Liver (tissue), 3 donors: ENCODE measurements around the gene PDZRN4.

ENCODE experiments used
- ATF3 ChIP-seq: IDR thresholded peaks from 2 replicates; pipeline ENCODE4 v1.6.1; 2016; ENCODE audit warnings: antibody characterized with exemption
- FOXA1 ChIP-seq: IDR thresholded peaks from 2 replicates; pipeline ENCODE4 v1.6.1; 2016; ENCODE audit warnings: antibody characterized with exemption
- HNF4A ChIP-seq, 2 donors: conservative IDR thresholded peaks; 2 replicates each; pipeline ENCODE4 v1.6.1; 2016; ENCODE audit warnings: antibody characterized with exemption in 2 of 2, mild to moderate bottlenecking in 2 of 2
- NR2F2 ChIP-seq: IDR thresholded peaks from 2 replicates; pipeline ENCODE4 v1.6.1; 2016; ENCODE audit warnings: antibody characterized with exemption
- RAD21 ChIP-seq, 2 donors: IDR thresholded peaks; 2 replicates each; pipeline ENCODE4 v1.6.1; 2016; ENCODE audit warnings: antibody characterized with exemption in 2 of 2, mild to moderate bottlenecking in 2 of 2
- RXRA ChIP-seq, 2 donors: IDR thresholded peaks; 2 replicates each; pipeline ENCODE4 v1.6.1; 2017 to 2018; ENCODE audit warnings: antibody characterized with exemption in 2 of 2, mild to moderate bottlenecking in 1 of 2
- TAF1 ChIP-seq: conservative IDR thresholded peaks from 2 replicates; pipeline ENCODE4 v1.6.1; 2016; ENCODE audit warnings: antibody characterized with exemption, mild to moderate bottlenecking
- ZBTB33 ChIP-seq: IDR thresholded peaks from 2 replicates; pipeline ENCODE4 v1.6.1; 2016; ENCODE audit warnings: antibody characterized with exemption
- TF ChIP-seq, protein P1 (sequence below): fragments of 150-350 bp; IDR thresholded peaks from 2 replicates; pipeline ENCODE4 v1.5.1; 2017; ENCODE audit warnings: improper control_type of control experiment, low read depth, low read length; ENCODE audit not compliant: missing input control
- TF ChIP-seq, protein P2 (sequence below): IDR thresholded peaks from 2 replicates; pipeline ENCODE4 v1.6.1; 2016; ENCODE audit warnings: antibody characterized with exemption
- donor health status: healthy.
- donor health status: healthy.

- TF ChIP-seq, protein P1, sequence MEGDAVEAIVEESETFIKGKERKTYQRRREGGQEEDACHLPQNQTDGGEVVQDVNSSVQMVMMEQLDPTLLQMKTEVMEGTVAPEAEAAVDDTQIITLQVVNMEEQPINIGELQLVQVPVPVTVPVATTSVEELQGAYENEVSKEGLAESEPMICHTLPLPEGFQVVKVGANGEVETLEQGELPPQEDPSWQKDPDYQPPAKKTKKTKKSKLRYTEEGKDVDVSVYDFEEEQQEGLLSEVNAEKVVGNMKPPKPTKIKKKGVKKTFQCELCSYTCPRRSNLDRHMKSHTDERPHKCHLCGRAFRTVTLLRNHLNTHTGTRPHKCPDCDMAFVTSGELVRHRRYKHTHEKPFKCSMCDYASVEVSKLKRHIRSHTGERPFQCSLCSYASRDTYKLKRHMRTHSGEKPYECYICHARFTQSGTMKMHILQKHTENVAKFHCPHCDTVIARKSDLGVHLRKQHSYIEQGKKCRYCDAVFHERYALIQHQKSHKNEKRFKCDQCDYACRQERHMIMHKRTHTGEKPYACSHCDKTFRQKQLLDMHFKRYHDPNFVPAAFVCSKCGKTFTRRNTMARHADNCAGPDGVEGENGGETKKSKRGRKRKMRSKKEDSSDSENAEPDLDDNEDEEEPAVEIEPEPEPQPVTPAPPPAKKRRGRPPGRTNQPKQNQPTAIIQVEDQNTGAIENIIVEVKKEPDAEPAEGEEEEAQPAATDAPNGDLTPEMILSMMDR: no peak
- TF ChIP-seq RAD21 (IDR thresholded peaks at IDR 0.05) (no peak), ZBTB33 (no peak), RXRA (IDR thresholded peaks at IDR 0.05) (no peak), NR2F2 (no peak), HNF4A (conservative IDR thresholded peaks at IDR 0.05) (no peak), TAF1 (no peak), FOXA1 (no peak), ATF3 (no peak)
- TF ChIP-seq, protein P2, sequence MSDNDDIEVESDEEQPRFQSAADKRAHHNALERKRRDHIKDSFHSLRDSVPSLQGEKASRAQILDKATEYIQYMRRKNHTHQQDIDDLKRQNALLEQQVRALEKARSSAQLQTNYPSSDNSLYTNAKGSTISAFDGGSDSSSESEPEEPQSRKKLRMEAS: no peak
These were observed 333.8 kb downstream of the PDZRN4 start for GRCh38 chr12:41521872-41522379.
